ENCODE results near the gene CRISPLD2.
"Not testable (repeated sequence)": the region's sequence is repeated elsewhere in the genome, so short reads cannot be mapped to it uniquely, and the experiment has no call there.

The CRISPLD2 gene

GRCh38 chr16:84937196-84938005 lies 117.6 kb downstream of the CRISPLD2 start:
- DNase-seq = no peak

GRCh38 chr16:84938616-84939015 lies 118.8 kb downstream of the CRISPLD2 start:
- DNase-seq = not testable (repeated sequence)

GRCh38 chr16:84940670-84941551 lies 121.1 kb downstream of the CRISPLD2 start:
- DNase-seq = no peak

DNA sequence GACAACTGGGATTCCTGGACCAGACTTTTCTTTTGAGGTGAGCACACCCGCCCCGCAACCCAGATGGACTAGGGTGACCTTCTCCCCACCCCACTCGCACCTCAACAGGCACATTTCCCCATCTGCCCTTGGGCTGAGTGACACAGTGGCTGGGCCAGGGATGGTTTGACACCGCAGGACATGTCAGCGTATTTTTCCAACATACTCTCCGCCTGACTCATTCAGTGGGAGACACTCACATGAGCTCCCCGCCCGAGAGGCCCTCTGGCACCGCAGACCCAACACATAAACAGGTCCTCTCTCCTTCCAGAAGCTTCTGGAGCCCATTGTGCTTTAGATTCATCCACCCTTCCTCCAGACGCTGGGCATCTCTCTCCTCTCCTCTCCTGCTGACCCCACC lies 122.1 kb downstream of the CRISPLD2 start:
- no peak for DNase-seq

GRCh38 chr16:84942786-84943185 lies 123.0 kb downstream of the CRISPLD2 start:
- no peak for DNase-seq

GRCh38 chr16:84943620-84944019 lies 123.8 kb downstream of the CRISPLD2 start:
- no peak for DNase-seq

GRCh38 chr16:84947022-84947421 lies 127.2 kb downstream of the CRISPLD2 start:
- no peak for DNase-seq

DNA sequence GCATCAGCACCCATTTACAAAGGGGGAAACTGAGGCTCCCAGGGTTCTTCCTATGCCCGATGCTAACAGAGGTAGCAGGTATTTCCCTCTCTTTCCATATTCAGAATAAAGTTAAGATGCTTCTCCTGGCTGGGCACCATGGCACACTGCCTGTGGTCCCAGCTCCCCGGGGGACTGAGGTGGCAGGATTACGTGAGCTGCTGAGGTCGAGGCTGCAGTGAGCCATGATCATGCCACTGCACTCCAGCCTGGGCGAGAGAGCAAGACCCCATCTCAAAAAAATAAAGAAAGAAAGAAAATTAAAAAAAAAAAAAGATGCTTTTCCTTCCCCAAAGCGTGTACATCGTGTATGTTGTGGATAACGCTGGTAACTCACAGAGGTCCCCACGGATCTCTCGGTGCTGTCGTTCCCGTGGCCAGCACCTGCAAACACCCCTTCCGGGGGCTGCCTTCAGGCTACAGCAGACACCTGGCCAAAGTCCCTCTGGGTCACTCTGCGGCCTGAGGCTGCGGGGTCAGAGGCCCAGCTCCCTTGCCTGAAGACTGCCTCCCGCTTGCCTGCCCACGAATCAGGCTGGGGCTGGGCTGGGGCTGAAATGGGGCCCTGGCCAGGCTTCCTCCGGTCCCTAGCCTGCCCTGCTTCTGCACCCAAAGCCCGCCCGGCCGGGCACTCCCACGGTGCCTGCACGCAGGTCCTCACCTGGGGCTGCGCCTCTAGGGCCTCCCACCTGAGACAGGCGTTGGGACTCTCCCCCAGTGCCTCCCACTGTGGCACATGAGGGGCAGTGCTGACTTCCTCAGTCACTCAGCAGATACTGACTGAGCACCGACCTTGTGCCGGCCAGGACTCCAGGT lies 128.4 kb downstream of the CRISPLD2 start:
- no peak for DNase-seq

DNA sequence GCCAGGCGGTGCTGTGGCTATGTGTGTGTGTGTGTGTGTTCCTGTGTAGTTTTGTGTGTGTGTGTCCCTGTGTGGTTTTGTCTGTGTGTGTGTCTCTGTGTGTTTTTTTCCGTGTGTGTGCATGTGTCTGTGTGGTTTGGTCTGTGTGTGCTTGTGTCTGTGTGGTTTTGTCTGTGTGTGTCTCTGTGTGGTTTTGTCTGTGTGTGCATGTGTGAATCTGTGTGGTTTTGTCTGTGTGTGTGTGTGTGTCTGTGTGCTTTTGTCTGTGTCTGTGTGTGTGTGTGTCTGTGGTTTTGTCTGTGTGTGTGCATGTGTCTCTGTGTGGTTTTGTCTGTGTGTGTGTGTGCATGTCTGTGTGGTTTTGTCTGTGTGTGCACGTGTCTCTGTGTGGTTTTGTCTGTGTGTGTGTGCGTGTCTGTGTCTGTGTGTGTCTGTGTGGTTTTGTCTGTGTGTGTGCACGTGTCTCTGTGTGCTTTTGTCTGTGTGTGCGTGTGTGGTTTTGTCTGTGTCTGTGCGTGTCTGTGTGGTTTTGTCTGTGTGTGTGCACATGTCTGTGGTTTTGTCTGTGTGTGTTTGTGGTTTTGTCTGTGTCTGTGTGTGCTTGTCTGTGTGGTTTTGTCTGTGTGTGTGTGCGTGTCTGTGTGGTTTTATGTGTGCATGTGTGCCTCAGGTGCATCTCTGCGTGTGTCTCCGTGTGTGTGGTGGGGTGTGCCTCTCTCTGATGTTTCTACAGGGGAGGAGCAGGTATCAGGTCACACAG lies 129.2 kb downstream of the CRISPLD2 start:
- DNase-seq = no peak

- DNase-seq = no peak
These were observed 130.1 kb downstream of the CRISPLD2 start for GRCh38 chr16:84949772-84950436.

DNA sequence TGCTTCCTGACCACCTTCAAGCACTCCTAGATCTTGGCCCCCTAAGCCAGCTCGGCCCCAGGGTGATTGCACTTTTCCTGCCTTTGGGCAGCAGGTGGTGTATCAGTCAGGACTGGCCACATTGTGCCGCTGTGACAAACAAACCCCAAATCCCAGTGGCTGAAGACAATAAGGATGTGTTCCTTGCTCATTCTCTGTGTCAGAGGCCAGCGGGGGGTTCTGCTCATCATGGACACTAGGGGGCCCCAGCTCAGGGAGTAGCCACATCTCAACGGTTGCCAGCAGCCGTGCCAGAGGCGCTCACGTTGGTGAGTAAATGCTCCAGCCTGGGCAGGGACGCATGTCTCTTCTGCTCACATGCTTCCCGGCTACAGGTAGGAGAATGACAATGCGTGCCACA lies 131.1 kb downstream of the CRISPLD2 start:
- peak; percentile 26 to 33 for DNase-seq

GRCh38 chr16:84952335-84953189 lies 132.8 kb downstream of the CRISPLD2 start:
- DNase-seq = peak; percentile 72 to 77

DNA sequence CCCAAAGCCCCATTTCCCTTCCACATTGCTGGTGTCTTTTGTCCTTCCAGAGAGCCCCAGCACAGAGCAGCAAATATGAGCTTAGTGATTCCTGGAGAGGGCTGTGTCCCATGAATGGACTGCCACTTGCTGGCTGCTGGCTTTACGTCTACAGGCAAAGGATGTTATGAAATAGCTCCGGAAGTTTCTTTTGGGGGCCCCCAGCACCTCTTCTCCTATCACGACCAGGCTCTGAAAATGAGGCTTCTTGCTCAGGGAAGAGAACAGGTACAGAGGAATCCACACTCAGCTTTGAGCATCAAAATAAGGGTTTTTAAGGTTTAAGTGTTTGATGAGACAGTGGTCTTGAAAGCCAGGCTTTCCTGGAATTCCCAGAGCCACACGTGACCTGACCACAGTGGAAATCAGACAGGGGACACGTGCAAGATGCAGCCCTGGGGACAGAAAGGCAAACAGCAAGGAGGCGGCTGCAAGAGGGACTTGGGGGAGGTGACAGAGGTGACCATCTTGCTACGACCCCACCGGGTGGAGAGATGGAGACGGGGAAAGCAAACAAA lies 133.5 kb downstream of the CRISPLD2 start:
- no peak for DNase-seq

DNA sequence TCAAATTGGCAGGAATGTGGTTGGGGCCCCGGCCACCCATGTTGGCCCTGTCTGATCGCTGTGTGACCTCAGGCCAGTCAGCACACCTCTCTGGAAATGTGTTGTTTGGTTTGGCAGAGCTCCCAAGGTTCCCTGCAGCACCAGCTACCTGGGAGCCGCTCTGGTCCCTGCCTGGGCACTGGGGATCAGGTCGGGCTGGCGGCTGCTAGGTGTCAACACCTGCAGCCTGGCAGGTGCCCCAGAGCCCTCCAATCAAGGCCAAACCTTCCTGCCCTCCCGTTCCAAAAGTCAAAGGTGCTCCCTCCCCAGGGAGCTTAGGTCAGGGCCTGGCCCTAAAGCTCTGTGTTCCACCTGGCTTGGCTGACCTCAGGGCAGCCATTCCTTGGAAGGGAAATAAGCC lies 135.6 kb downstream of the CRISPLD2 start:
- DNase-seq = no peak

GRCh38 chr16:84957192-84957591 lies 137.4 kb downstream of the CRISPLD2 start:
- no peak for DNase-seq

- no peak for DNase-seq
These were observed 138.0 kb downstream of the CRISPLD2 start for GRCh38 chr16:84957792-84958191.
